HFF-Myc (cell line): ENCODE results near the gene MRPL28.
A peak's percentile ranks its signal among the peaks of the same experiment; 100 is the strongest.

Experiments
- DNase-seq: peaks from one replicate; pipeline ENCODE4 v3.0.0-alpha.2; 2011; ENCODE audit warnings: low read depth; ENCODE audit errors: extremely low read depth
- H3K4me3 ChIP-seq: replicated peaks from 2 replicates; pipeline ENCODE4 v1.5.1; 2011; ENCODE audit warnings: low read depth, mild to moderate bottlenecking, control low read depth, low read length
- TF ChIP-seq, protein P1 (sequence below): IDR thresholded peaks from 2 replicates; pipeline ENCODE4 v1.5.1; 2012; ENCODE audit warnings: mild to moderate bottlenecking, low read depth, low read length, control low read depth; ENCODE audit errors: missing control alignments

MRPL28 gene

DNA sequence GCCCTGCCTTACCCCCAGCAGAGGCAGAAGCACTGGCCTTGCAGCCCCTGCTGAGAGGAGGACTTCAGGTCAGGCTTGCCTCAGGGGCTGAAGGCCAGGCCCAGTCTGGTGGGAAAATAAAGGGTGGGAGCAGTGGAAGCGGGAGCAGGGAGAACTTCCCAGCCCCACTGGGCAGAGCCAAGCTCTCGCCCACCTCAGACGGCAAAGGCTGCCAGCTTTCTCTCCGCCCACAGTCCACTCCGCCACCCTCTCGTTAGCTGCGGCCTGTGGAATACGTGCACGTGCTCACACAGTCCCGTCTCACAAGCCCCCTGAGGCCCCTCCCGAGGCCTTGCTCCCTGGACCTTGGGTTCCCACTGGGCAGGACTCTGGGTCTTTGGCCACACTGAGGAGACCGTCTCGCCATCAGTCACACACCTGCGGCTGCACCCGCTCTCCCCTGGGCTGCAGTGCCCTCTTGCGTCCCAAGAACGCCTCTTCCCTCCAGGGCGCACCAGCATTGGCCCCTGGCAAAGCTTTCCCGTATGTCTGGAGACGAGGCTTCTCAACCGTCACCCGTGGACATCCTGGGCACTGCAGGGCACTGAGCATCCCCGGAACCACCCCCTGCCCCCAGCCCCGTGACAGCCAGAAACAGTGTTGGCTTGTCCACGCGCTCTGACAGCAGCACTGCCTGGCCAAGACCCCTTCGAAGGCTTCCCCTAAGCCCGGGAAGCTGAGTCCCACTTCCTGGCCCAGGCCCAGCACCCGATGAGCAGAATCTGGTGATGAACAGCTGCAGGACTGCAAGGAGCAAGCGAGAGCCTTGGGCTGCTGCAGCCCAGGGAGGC lies 8.3 kb downstream of the MRPL28 start:
- peak; percentile 37 for DNase-seq
- no peak overlapping the region for H3K4me3 ChIP-seq
- TF ChIP-seq, protein P1, sequence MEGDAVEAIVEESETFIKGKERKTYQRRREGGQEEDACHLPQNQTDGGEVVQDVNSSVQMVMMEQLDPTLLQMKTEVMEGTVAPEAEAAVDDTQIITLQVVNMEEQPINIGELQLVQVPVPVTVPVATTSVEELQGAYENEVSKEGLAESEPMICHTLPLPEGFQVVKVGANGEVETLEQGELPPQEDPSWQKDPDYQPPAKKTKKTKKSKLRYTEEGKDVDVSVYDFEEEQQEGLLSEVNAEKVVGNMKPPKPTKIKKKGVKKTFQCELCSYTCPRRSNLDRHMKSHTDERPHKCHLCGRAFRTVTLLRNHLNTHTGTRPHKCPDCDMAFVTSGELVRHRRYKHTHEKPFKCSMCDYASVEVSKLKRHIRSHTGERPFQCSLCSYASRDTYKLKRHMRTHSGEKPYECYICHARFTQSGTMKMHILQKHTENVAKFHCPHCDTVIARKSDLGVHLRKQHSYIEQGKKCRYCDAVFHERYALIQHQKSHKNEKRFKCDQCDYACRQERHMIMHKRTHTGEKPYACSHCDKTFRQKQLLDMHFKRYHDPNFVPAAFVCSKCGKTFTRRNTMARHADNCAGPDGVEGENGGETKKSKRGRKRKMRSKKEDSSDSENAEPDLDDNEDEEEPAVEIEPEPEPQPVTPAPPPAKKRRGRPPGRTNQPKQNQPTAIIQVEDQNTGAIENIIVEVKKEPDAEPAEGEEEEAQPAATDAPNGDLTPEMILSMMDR, result peak; percentile 85

DNA sequence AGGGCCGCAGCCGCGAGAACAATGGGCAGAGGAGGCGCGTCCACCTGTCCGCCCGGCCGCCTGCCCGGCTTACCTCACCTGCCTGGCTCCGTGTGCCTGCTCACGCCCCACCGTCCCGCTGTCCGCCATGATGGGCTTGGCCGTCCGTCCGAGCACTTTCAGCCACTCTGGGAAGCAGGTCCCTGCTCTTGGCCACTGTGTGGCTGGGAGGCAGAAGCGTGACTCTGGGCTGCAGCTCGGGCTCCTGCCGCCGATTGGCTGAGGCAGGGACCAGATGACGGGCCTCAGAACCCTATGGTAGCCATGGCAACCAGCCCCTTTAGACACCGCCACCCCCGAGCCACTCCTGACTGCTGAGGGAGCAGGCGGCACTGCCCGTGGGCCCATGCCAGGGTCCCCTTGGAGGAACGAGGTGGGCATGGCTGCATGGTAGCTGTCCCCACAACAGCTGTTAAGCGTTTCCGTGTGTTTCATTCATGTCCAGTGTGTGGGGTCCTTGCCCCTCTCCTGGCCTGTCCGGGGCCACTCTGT lies 8.9 kb downstream of the MRPL28 start:
- no peak overlapping the region for H3K4me3 ChIP-seq
- TF ChIP-seq, protein P1, result no peak
- no peak for DNase-seq

DNA sequence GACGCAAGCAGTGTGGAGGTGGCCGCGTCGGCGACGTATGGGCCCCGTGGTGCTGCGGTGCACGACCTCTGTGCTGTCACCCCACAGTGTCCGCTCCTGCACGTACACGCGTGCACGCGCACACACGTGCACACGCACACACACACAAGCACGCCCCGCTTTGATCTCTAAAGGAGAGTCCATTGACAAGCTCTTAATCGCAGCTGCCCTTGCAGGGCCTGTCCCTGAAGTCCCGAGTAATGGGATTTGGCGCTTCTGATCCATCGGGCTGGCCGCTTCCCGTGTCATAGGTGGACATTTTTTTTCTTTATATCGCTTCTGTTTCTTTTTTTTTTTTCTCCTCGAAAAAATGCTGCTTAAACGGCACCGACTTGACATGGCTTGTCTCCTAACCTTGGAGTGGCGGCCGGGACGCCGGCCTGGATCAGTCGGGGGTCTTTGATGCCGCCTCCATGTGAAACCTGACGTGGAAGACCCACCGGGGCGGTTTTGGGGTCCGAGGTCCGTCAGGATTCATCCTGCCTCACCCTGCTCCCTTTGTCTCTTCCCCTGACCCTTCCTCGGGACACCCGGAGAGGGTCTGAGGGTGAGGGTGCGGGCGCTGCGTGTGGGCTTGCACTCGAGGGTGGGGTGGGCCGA lies 9.5 kb downstream of the MRPL28 start:
- no peak overlapping the region for H3K4me3 ChIP-seq
- no peak for DNase-seq
- TF ChIP-seq, protein P1, result no peak

DNA sequence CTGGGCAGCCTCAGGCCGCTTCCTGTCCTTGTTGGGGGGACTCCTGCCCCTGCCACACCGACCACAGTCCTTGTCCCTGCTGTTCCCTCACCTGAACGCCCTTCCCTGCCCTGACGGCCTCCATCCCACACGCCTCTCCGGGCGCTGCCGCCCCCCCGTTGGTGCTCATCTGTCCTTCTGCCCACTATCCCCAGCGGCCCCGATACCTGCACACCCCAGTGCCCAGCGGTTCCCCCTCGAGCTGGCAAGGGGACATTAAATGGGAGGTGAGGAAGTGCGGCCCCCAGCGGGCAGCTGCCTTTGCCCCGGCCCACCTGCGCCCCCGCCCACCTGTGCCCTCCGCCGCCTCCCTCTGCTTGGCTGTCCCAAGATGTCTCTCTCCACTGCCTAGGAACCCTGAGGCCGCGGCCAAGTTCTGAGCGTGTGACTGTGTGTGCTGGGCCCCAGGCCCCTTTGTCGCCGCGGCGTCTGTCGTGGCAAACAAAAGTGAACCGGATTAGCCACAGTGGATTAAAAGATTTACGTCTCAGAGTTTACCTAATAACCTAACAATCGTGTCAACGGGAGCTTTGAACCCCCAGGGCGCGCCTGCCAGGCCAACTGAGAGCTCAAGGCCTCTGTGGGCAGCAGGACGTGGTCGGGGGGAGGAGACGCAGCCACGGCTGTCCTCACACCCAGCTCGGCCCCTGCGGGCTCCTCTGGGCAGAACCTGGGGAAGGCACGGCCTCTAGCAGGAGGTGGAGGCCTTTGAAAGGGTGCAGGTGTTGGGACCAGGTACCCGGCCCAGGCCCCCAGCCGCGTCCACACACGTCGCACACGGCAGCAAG lies 10.3 kb downstream of the MRPL28 start:
- no peak overlapping the region for H3K4me3 ChIP-seq
- TF ChIP-seq, protein P1, result no peak
- DNase-seq, result no peak

DNA sequence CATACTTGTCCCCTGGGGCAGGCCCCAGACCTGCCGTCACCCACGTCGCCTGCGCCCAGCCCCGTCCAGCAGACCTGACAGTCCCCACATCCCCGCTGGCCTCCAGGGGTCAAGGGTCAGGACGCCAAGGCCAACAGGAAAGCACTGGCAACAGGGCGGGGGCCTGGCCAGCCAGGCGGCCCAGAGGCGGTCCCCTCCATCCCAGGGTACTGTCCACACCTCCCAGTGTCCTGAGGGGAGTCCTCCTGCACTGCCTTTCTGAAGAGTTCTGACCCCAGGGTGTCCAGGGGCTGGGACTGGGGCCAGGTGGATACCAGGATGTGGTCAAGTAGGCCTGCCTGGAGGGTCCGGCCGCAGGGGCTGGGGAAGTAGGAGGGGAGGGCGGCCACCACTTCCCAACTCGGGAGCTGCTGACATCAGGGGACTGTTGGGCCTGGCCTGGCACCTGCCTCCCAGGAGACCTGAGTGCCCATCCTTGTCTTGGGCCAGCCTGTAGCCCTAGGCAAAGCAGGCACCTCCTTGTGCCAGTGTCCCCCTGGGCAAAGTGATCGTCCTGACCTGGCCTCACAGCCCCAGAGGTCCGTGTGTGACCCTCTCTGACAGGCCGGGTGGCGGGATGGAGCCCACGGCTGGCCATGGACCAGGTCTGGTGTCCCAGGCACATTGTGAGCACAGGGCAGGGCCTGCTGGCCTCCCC lies 11.1 kb downstream of the MRPL28 start:
- DNase-seq, result no peak
- no peak overlapping the region for H3K4me3 ChIP-seq
- TF ChIP-seq, protein P1, result no peak

DNA sequence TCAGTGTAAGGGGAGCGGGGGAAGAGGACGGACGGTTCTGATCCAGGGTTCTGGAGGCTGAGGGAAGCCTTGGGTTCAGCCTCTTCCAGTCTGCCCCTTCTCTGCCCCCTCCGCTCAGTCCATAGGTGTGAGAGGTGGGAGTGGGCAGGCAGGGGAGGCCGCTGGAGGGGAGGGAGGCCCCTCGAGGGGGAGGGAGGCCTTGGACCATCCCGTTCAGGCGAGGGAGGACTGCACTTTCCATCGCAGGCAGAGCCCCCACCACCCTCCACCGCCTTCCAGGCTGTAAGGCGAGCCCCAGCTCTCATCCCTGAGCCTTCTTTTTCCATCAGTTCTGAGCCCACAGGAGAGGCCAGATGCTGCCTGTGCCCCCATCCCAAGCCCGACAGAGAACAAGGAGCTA lies 13.6 kb downstream of the MRPL28 start:
- H3K4me3 ChIP-seq, result no peak overlapping the region
- TF ChIP-seq, protein P1, result no peak
- DNase-seq, result no peak
